ENCODE measurements around the gene OR14J1. TPM values are rescaled to one million over a fixed set of nuclear protein-coding genes. Genes with fewer than 3 reads are reported as not detected.

OR14J1 gene
- total RNA-seq = not detected

DNA sequence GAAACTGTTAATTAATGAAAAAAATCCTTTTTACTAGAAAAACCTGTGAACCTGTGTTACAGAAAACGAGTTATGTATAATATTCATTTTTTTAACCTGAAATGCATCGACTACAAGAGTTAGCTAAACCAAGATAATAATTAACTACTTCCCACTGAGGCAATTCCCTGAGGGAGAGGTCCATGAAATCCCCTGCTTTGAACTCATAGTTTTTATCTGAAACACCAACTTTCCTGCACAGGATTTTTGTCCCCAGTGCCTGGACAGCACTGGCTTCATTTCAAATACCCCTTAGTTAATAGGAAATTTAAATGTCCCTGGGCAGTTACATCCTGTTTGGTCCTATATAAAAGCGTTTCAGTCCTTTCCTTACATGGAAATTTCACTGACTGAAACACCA, at the start of gene OR14J1:
Gene OR14J1 (plus strand): TSS at position 386 of the 400 bp plus-strand sequence. CDS start 4,989 bp downstream, outside the sequence.
- no peak for DNase-seq (ENCODE audit: extremely low spot score)
- Histone ChIP-seq H3K9me3 (no peaks in the 10 kb centered on the region), H3K36me3 (no peaks in the 10 kb centered on the region), H3K4me3 (no peak within 1 kb of the TSS), H3K27ac (replicated peaks in 1 of 4) (no peak within 1 kb of the TSS), H3K27me3 (no peaks in the 10 kb centered on the region), H3K4me1 (no peaks in the 10 kb centered on the region)
- TF ChIP-seq, protein P1, sequence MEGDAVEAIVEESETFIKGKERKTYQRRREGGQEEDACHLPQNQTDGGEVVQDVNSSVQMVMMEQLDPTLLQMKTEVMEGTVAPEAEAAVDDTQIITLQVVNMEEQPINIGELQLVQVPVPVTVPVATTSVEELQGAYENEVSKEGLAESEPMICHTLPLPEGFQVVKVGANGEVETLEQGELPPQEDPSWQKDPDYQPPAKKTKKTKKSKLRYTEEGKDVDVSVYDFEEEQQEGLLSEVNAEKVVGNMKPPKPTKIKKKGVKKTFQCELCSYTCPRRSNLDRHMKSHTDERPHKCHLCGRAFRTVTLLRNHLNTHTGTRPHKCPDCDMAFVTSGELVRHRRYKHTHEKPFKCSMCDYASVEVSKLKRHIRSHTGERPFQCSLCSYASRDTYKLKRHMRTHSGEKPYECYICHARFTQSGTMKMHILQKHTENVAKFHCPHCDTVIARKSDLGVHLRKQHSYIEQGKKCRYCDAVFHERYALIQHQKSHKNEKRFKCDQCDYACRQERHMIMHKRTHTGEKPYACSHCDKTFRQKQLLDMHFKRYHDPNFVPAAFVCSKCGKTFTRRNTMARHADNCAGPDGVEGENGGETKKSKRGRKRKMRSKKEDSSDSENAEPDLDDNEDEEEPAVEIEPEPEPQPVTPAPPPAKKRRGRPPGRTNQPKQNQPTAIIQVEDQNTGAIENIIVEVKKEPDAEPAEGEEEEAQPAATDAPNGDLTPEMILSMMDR (IDR thresholded peaks at IDR 0.05) = no peak
- TF ChIP-seq POLR2A (IDR thresholded peaks at IDR 0.05; ENCODE audit: low read depth) (no peak), EP300 (IDR thresholded peaks at IDR 0.05) (no peak), POLR2AphosphoS5 (IDR thresholded peaks at IDR 0.05) (no peak)
- intact Hi-C loops (cut with DNase I) = no loop called here
- WGBS = 72% methylated on average over 3 of the region's 3 CpGs

GRCh38 chr6:29251736-29252135, 49.8 kb upstream of the OR14J1 start:
- peaks cover 0 to 11% (median 4%) of the 10 kb centered on the region in 4 donors for H3K9me3 ChIP-seq
- H3K36me3 ChIP-seq = no peaks in the 10 kb centered on the region
- no peak for DNase-seq (ENCODE audit: extremely low spot score)
- H3K27ac ChIP-seq (replicated peaks in 1 of 4) = no peak overlapping the region
- H3K4me3 ChIP-seq = no peak overlapping the region
- no peaks in the 10 kb centered on the region for H3K27me3 ChIP-seq
- 81% methylated on average over 9 of the region's 9 CpGs for WGBS
- no peak for TF ChIP-seq POLR2AphosphoS5 (IDR thresholded peaks at IDR 0.05)
- no peak for TF ChIP-seq EP300 (IDR thresholded peaks at IDR 0.05)
- TF ChIP-seq, protein P1 (IDR thresholded peaks at IDR 0.05) = no peak
- no peak for TF ChIP-seq POLR2A (IDR thresholded peaks at IDR 0.05; ENCODE audit: low read depth)
- intact Hi-C loops (cut with DNase I) = no loop called here
- H3K4me1 ChIP-seq = no peaks in the 10 kb centered on the region

DNA sequence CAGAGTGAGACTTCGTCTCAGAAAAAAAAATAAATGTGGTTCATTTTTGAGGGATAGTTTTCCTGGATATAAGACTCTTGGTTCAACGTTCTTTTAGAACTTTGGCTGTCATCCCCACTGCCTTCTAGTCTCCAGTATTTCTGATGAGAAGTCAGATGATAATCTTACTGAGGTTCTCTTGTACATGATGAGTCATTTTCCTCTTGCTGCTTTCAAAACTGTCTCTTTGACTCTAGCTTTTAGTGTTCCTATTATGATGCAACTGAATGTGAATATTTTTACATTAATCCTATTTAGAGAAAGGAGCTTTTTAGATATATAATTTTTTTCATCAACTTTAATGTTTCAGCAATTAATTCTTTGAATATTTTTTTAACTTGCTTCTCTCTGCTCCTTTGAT, 46.0 kb upstream of the OR14J1 start:
- H3K27ac ChIP-seq (replicated peaks in 1 of 4) = no peak overlapping the region
- 68% methylated on average over 2 of the region's 2 CpGs for WGBS
- no peak for DNase-seq (ENCODE audit: extremely low spot score)
- no peak overlapping the region for H3K4me3 ChIP-seq
- H3K27me3 ChIP-seq = no peaks in the 10 kb centered on the region
- H3K9me3 ChIP-seq = peaks cover 0 to 11% (median 4%) of the 10 kb centered on the region in 4 donors
- TF ChIP-seq, protein P1 (IDR thresholded peaks at IDR 0.05) = no peak
- TF ChIP-seq POLR2A (IDR thresholded peaks at IDR 0.05; ENCODE audit: low read depth) (no peak), POLR2AphosphoS5 (IDR thresholded peaks at IDR 0.05) (no peak), EP300 (IDR thresholded peaks at IDR 0.05) (no peak)
- no peaks in the 10 kb centered on the region for H3K4me1 ChIP-seq
- no peaks in the 10 kb centered on the region for H3K36me3 ChIP-seq
- intact Hi-C loops (cut with DNase I) = no loop called here

- TF ChIP-seq, protein P1 (IDR thresholded peaks at IDR 0.05) = no peak
- TF ChIP-seq POLR2AphosphoS5 (IDR thresholded peaks at IDR 0.05) = no peak
- no peak for TF ChIP-seq EP300 (IDR thresholded peaks at IDR 0.05)
- TF ChIP-seq POLR2A (IDR thresholded peaks at IDR 0.05; ENCODE audit: low read depth) = no peak
- peaks cover 0 to 8% (median 3%) of the 10 kb centered on the region in 4 donors for H3K9me3 ChIP-seq
- H3K4me3 ChIP-seq = no peak overlapping the region
- H3K27me3 ChIP-seq = no peaks in the 10 kb centered on the region
- 49% methylated on average over 2 of the region's 2 CpGs for WGBS
- H3K4me1 ChIP-seq = no peaks in the 10 kb centered on the region
- H3K27ac ChIP-seq (replicated peaks in 1 of 4) = no peak overlapping the region
- intact Hi-C loops (cut with DNase I) = no loop called here
- DNase-seq (ENCODE audit: extremely low spot score) = no peak
- H3K36me3 ChIP-seq = no peaks in the 10 kb centered on the region
Measured at GRCh38 chr6:29259721-29260120, 41.8 kb upstream of the OR14J1 start.

GRCh38 chr6:29263001-29263400, 38.5 kb upstream of the OR14J1 start:
- TF ChIP-seq EP300 (IDR thresholded peaks at IDR 0.05) = no peak
- no peak for TF ChIP-seq POLR2A (IDR thresholded peaks at IDR 0.05; ENCODE audit: low read depth)
- no peak for TF ChIP-seq POLR2AphosphoS5 (IDR thresholded peaks at IDR 0.05)
- TF ChIP-seq, protein P1 (IDR thresholded peaks at IDR 0.05) = no peak
- no peaks in the 10 kb centered on the region for H3K27me3 ChIP-seq
- WGBS = 63% methylated on average over 3 of the region's 3 CpGs
- no peaks in the 10 kb centered on the region for H3K36me3 ChIP-seq
- H3K4me3 ChIP-seq = no peak overlapping the region
- no peak overlapping the region for H3K27ac ChIP-seq (replicated peaks in 1 of 4)
- intact Hi-C loops (cut with DNase I) = no loop called here
- DNase-seq (ENCODE audit: extremely low spot score) = no peak
- no peaks in the 10 kb centered on the region for H3K4me1 ChIP-seq
- H3K9me3 ChIP-seq = no peaks in the 10 kb centered on the region
